A673 (cell line): ENCODE measurements around the gene PLEKHB1. TPM values are rescaled to one million over a fixed set of nuclear protein-coding genes. Genes with fewer than 3 reads are reported as not detected.

Experiments used
- BruUV-seq: library from RNA; stranded (reverse); fragments of 400-500 nt; replicated peaks from 2 replicates; lab custom pipeline; 2021; lab: Mats Ljungman, UMichigan
- CTCF ChIA-PET: fragments of 300-600 bp; sonication (Branson Sonifier 250); formaldehyde crosslinking; loops from one replicate; lab custom pipeline; 2022; ENCODE audit warnings: antibody characterized with exemption; lab: Charles Lee
- POLR2A ChIA-PET: fragments of 300-600 bp; sonication (Branson Sonifier 250); formaldehyde crosslinking; loops from one replicate; lab custom pipeline; 2022; ENCODE audit warnings: antibody characterized with exemption; ENCODE audit not compliant: low non-redundant PET; lab: Charles Lee
- DNase-seq: peaks from one replicate; pipeline ENCODE4 v3.0.0-alpha.2; 2015; ENCODE audit warnings: low spot score
- H3K27ac ChIP-seq: fragments of 200-600 bp; sonication (generic); 2 replicates; pipeline ENCODE4 v1.5.1; 2016; ENCODE audit warnings: mixed run types, low read depth, mild to moderate bottlenecking, mixed read lengths, antibody characterized with exemption, low read length; ENCODE audit not compliant: poor library complexity, severe bottlenecking
- H3K27me3 ChIP-seq: fragments of 200-600 bp; sonication (generic); replicated peaks from 2 replicates; pipeline ENCODE4 v1.6.1; 2017; ENCODE audit warnings: mixed run types, low read depth, mild to moderate bottlenecking, mixed read lengths, antibody characterized with exemption, low read length; ENCODE audit not compliant: insufficient read depth, poor library complexity
- H3K36me3 ChIP-seq: fragments of 200-600 bp; sonication (generic); 2 replicates; pipeline ENCODE4 v1.6.1; 2016; ENCODE audit warnings: mixed run types, mild to moderate bottlenecking, mixed read lengths, antibody characterized with exemption, low read length; ENCODE audit not compliant: insufficient read depth, poor library complexity, severe bottlenecking
- H3K4me1 ChIP-seq: fragments of 200-600 bp; sonication (generic); 2 replicates; pipeline ENCODE4 v1.6.1; 2017; ENCODE audit warnings: mixed run types, mild to moderate bottlenecking, mixed read lengths, antibody characterized with exemption, low read length; ENCODE audit not compliant: insufficient read depth, poor library complexity, severe bottlenecking
- H3K4me3 ChIP-seq: fragments of 200-600 bp; sonication (generic); 2 replicates; pipeline ENCODE4 v1.5.1; 2016; ENCODE audit warnings: low read depth, mixed run types, mild to moderate bottlenecking, mixed read lengths, low read length; ENCODE audit not compliant: poor library complexity, severe bottlenecking
- H3K9me3 ChIP-seq: fragments of 200-600 bp; sonication (generic); 2 replicates; pipeline ENCODE4 v1.6.1; 2016; ENCODE audit warnings: mixed run types, low read depth, mild to moderate bottlenecking, mixed read lengths, antibody characterized with exemption, low read length; ENCODE audit not compliant: poor library complexity, severe bottlenecking
- EZH2 ChIP-seq: fragments of 200-600 bp; sonication (generic); IDR thresholded peaks from 2 replicates; pipeline ENCODE4 v1.6.1; 2017; ENCODE audit warnings: borderline replicate concordance, low read depth, mild to moderate bottlenecking, mixed read lengths, antibody characterized with exemption, low read length; ENCODE audit not compliant: poor library complexity, severe bottlenecking
- intact Hi-C: fragments of 100-400 bp; cut with micrococcal nuclease; formaldehyde crosslinking; loops from one replicate; pipeline ENCODE4 v1.10.0; 2022; ENCODE audit not compliant: unreplicated experiment
- total RNA-seq: library from RNA; stranded (reverse); gene quantifications from 2 replicates; pipeline ENCODE4 v1.2.3, GENCODE V29; 2021
- TF ChIP-seq, protein P1 (sequence below): fragments of 300-800, 200-600 bp; sonication (generic); conservative IDR thresholded peaks from 2 replicates; pipeline ENCODE4 v1.5.1; 2017; ENCODE audit warnings: low read depth, mild to moderate bottlenecking, antibody characterized with exemption, low read length, moderate library complexity, mixed read lengths

The PLEKHB1 gene
- total RNA-seq, 1 experiment from 2014 or later = not detected

DNA sequence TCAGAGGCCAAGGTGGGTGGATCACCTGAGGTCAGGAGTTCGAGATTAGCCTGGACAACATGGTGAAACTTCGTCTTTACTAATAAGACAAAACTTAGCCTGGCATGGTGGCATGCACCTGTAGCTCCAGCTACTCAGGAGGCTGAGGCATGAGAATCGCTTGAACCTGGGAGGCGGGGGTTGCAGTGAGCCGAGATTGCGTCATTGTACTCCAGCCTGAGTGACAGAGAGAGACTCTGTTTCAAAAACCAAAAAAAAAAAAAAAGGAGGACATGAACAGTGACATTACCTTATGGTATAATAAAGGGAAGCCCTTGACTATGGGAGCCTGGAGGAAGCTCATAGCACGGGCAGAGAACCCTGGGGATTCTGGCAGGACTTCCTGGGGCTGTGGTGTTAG, 16.5 kb upstream of the PLEKHB1 start:
- Histone ChIP-seq H3K27ac (no peak overlapping the region), H3K4me1 (no peaks in the 10 kb centered on the region), H3K36me3 (no peaks in the 10 kb centered on the region), H3K9me3 (no peaks in the 10 kb centered on the region), H3K4me3 (no peak overlapping the region), H3K27me3 (no peaks in the 10 kb centered on the region)
- intact Hi-C loops = loop anchor here (10.0 kb wide), 1 partner anchor 155 kb away; no protein-coding TSS in a partner anchor
- ChIA-PET CTCF (interaction anchor here (1.1 kb wide), 1 partner anchor 151 kb away, joined by 3 read pairs; no protein-coding TSS in a partner anchor), POLR2A (no interaction called here)
- no TSS peak for BruUV-seq
- DNase-seq = no peak
- no peak for TF ChIP-seq EZH2
- TF ChIP-seq, protein P1, sequence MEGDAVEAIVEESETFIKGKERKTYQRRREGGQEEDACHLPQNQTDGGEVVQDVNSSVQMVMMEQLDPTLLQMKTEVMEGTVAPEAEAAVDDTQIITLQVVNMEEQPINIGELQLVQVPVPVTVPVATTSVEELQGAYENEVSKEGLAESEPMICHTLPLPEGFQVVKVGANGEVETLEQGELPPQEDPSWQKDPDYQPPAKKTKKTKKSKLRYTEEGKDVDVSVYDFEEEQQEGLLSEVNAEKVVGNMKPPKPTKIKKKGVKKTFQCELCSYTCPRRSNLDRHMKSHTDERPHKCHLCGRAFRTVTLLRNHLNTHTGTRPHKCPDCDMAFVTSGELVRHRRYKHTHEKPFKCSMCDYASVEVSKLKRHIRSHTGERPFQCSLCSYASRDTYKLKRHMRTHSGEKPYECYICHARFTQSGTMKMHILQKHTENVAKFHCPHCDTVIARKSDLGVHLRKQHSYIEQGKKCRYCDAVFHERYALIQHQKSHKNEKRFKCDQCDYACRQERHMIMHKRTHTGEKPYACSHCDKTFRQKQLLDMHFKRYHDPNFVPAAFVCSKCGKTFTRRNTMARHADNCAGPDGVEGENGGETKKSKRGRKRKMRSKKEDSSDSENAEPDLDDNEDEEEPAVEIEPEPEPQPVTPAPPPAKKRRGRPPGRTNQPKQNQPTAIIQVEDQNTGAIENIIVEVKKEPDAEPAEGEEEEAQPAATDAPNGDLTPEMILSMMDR = no peak

GRCh38 chr11:73632996-73633395, 13.4 kb upstream of the PLEKHB1 start:
- no peak overlapping the region for H3K27ac ChIP-seq
- TF ChIP-seq, protein P1 = no peak
- no peak for TF ChIP-seq EZH2
- no TSS peak for BruUV-seq
- H3K4me3 ChIP-seq = no peak overlapping the region
- no peaks in the 10 kb centered on the region for H3K36me3 ChIP-seq
- no peaks in the 10 kb centered on the region for H3K4me1 ChIP-seq
- intact Hi-C loops = no loop called here
- H3K27me3 ChIP-seq = no peaks in the 10 kb centered on the region
- H3K9me3 ChIP-seq = no peaks in the 10 kb centered on the region
- ChIA-PET POLR2A (no interaction called here), CTCF (no interaction called here)
- DNase-seq = no peak

GRCh38 chr11:73633999-73634398, 12.4 kb upstream of the PLEKHB1 start:
- Histone ChIP-seq H3K9me3 (no peaks in the 10 kb centered on the region), H3K4me1 (no peaks in the 10 kb centered on the region), H3K27ac (no peak overlapping the region), H3K36me3 (no peaks in the 10 kb centered on the region), H3K4me3 (no peak overlapping the region), H3K27me3 (no peaks in the 10 kb centered on the region)
- TF ChIP-seq EZH2 = no peak
- TF ChIP-seq, protein P1 = no peak
- BruUV-seq = no TSS peak
- ChIA-PET POLR2A (no interaction called here), CTCF (no interaction called here)
- DNase-seq = no peak
- intact Hi-C loops = no loop called here
